ENCODE measurements around the gene RAP1GAP. TPM values are rescaled to one million over a fixed set of nuclear protein-coding genes. Genes with fewer than 3 reads are reported as not detected.
"Not testable (repeated sequence)": the region's sequence is repeated elsewhere in the genome, so short reads cannot be mapped to it uniquely, and the experiment has no call there.

RAP1GAP gene
- total RNA-seq, 4 donors from 2014 or later, result 0.36 to 0.74 (median 0.38) TPM; not detected in 1

GRCh38 chr1:21631944-21632887, 36.9 kb downstream of the RAP1GAP start:
- no peak for ATAC-seq (ENCODE audit: low FRiP score)
- no peak for DNase-seq (ENCODE audit: low spot score)
- no peak for TF ChIP-seq CTCF (IDR thresholded peaks at IDR 0.05)

- DNase-seq (ENCODE audit: low spot score); ATAC-seq (ENCODE audit: low FRiP score): not testable (repeated sequence)
These were observed 37.6 kb downstream of the RAP1GAP start for GRCh38 chr1:21631590-21631943.

- no peak for ATAC-seq (ENCODE audit: low FRiP score)
- DNase-seq (ENCODE audit: low spot score), result no peak
- no peak for TF ChIP-seq CTCF (IDR thresholded peaks at IDR 0.05)
These were observed 38.4 kb downstream of the RAP1GAP start for GRCh38 chr1:21630571-21631343.

- no peak for DNase-seq (ENCODE audit: low spot score)
- no peak for ATAC-seq (ENCODE audit: low FRiP score)
- no peak for TF ChIP-seq CTCF (IDR thresholded peaks at IDR 0.05)
These were observed 39.2 kb downstream of the RAP1GAP start for GRCh38 chr1:21629971-21630370.

GRCh38 chr1:21628798-21629393, 40.3 kb downstream of the RAP1GAP start:
- ATAC-seq (ENCODE audit: low FRiP score) (no peak), DNase-seq (ENCODE audit: low spot score) (no peak)
- no peak for TF ChIP-seq CTCF (IDR thresholded peaks at IDR 0.05)

- TF ChIP-seq CTCF (IDR thresholded peaks at IDR 0.05), result no peak
- DNase-seq (ENCODE audit: low spot score) (no peak), ATAC-seq (ENCODE audit: low FRiP score) (no peak)
These were observed 42.2 kb downstream of the RAP1GAP start for GRCh38 chr1:21626921-21627339.

Data from omental fat pad (tissue), 4 donors.